Measurements from ENCODE around the gene DCTN1. TPM values are rescaled to one million over a fixed set of nuclear protein-coding genes. Genes with fewer than 3 reads are reported as not detected.
"Not testable (repeated sequence)": the region's sequence is repeated elsewhere in the genome, so short reads cannot be mapped to it uniquely, and the experiment has no call there.

The DCTN1 gene
- polyA plus RNA-seq, 1 of the 3 experiments (the other 2 are of a cell fraction) = 91.1 TPM

- TF ChIP-seq PBX3 (IDR thresholded peaks at IDR 0.05) = no peak
- no peak for TF ChIP-seq POLR2AphosphoS5 (IDR thresholded peaks at IDR 0.05; ENCODE audit: low read depth, low read length)
- TF ChIP-seq YY1 (IDR thresholded peaks at IDR 0.05; ENCODE audit: low read depth) = no peak
- no peak for TF ChIP-seq NFIC (IDR thresholded peaks at IDR 0.05; ENCODE audit: borderline replicate concordance)
- TF ChIP-seq FOXJ3 (CRISPR knock-in tag; IDR thresholded peaks at IDR 0.05) = no peak
- no peak for TF ChIP-seq USF2 (IDR thresholded peaks at IDR 0.05; ENCODE audit: borderline replicate concordance, low read depth, low read length)
- TF ChIP-seq GATA2 (CRISPR knock-in tag; IDR thresholded peaks at IDR 0.05) = no peak
These were observed 36.8 kb downstream of the DCTN1 start, which contains the start of gene SLC4A5 (continued) for GRCh38 chr2:74343316-74343715.

DNA sequence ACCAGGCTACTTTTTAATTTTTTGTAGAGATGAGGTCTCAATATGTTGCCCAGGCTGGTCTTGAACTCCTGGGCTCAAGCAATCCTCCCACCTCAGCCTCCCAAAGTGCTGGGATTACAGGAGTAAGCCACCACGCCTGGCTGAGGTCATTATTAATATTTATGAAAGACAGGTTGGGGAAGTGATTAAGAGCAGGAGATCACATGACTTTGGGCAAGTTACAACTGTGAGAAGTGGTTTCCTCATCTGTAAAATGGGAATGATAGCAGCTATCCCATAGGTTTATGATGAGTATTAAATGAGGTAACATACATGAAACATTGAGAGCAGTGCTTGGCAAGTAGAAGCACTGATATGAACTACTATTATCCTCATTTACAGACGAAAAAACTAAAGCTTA is 43.9 kb downstream of the DCTN1 start:
- H3K79me2 ChIP-seq (ENCODE audit: insufficient read depth); H2AFZ ChIP-seq (ENCODE audit: low read depth); H3K36me3 ChIP-seq (replicated peaks in 1 of 2; ENCODE audit: control insufficient read depth in 1 of 2, insufficient read depth in 2 of 2, low read length in 1 of 2); H3K4me1 ChIP-seq (ENCODE audit: control insufficient read depth in 1 of 2, insufficient read depth in 2 of 2, low read depth in 1 of 2, low read length in 1 of 2); H3K4me3 ChIP-seq (ENCODE audit: low read depth in 2 of 2, low read length in 1 of 2); H3K9ac ChIP-seq; H3K4me2 ChIP-seq; H4K20me1 ChIP-seq (ENCODE audit: insufficient read depth); H3K27me3 ChIP-seq (ENCODE audit: insufficient read depth); DNase-seq; H3F3A ChIP-seq (replicated peaks; ENCODE audit: insufficient read depth); H3K27ac ChIP-seq (ENCODE audit: low read depth in 2 of 2, low read length in 1 of 2); H3K9me3 ChIP-seq; H3K9me2 ChIP-seq: not testable (repeated sequence)
- CTCF ChIA-PET = interaction anchor here (1.5 to 6.9 kb wide), 17 partner anchors 9 to 511 kb away, joined by 5 to 125 read pairs (median 21); partner anchors contain the start of genes INO80B, SLC4A5 and STAMBP
- 41% methylated on average over 2 of the region's 2 CpGs for WGBS (ENCODE audit: low lambda C conversion rate)
- POLR2A ChIA-PET = interaction anchor here (1.3 kb wide), 1 partner anchor 85 kb away, joined by 3 read pairs; the partner anchor contains the start of gene C2orf81

DNA sequence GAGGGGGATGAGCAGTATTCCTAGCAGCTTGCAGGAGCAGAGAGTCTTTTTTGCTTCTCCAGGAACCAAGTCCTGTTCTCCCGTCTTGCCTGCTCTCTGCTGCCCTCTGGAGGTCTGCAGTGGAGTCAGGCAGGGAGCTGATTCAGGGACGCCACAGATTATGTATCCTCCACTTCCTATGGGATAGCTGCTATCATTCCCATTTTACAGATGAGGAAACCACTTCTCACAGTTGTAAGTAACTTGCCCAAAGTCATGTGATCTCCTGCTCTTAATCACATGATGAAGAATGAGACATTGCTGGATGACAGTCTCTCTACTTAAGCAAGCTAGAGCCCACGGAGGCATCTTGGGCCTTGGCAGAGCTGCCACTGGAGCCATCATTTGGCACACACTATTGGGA is 45.2 kb downstream of the DCTN1 start:
- ChIA-PET CTCF (interaction anchor here (0.6 to 6.9 kb wide), 73 partner anchors 10 to 642 kb away, joined by 3 to 125 read pairs (median 5); partner anchors contain the start of genes CCDC142, DCTN1, INO80B and MTHFD2), POLR2A (interaction anchor here (0.8 to 1.3 kb wide), 3 partner anchors 13 to 507 kb away, joined by 3 read pairs; partner anchors contain the start of gene C2orf81)
- no peaks in the 10 kb centered on the region for H3K4me1 ChIP-seq (ENCODE audit: control insufficient read depth in 1 of 2, insufficient read depth in 2 of 2, low read depth in 1 of 2, low read length in 1 of 2)
- H4K20me1 ChIP-seq (ENCODE audit: insufficient read depth) = no peaks in the 10 kb centered on the region
- H3K27ac ChIP-seq (ENCODE audit: low read depth in 2 of 2, low read length in 1 of 2) = no peak overlapping the region
- H3K9me2 ChIP-seq = no peaks in the 10 kb centered on the region
- H3K9ac ChIP-seq = no peak overlapping the region
- peak overlapping the region in 1 of 2 experiments; percentile 32; a peak in 1 of 4 replicates for H3K4me3 ChIP-seq (ENCODE audit: low read depth in 2 of 2, low read length in 1 of 2)
- DNase-seq = peak; percentile 74
- no peaks in the 10 kb centered on the region for H3K9me3 ChIP-seq
- H3K36me3 ChIP-seq (replicated peaks in 1 of 2; ENCODE audit: control insufficient read depth in 1 of 2, insufficient read depth in 2 of 2, low read length in 1 of 2) = no peaks in the 10 kb centered on the region
- TF ChIP-seq RFX5 (IDR thresholded peaks at IDR 0.05; ENCODE audit: low read length) = no peak
- TF ChIP-seq SMC3 (IDR thresholded peaks at IDR 0.05; ENCODE audit: low read depth, low read length) = peak; percentile 80
- TF ChIP-seq PBX3 (IDR thresholded peaks at IDR 0.05) = no peak
- TF ChIP-seq EP300 (IDR thresholded peaks at IDR 0.05; ENCODE audit: borderline replicate concordance in 1 of 2, low read depth in 1 of 2, low read length in 1 of 2) = no peak
- TF ChIP-seq, protein P1, sequence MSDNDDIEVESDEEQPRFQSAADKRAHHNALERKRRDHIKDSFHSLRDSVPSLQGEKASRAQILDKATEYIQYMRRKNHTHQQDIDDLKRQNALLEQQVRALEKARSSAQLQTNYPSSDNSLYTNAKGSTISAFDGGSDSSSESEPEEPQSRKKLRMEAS (IDR thresholded peaks at IDR 0.05; ENCODE audit: low read depth) = no peak
- peak; percentile 82 for TF ChIP-seq RAD21 (IDR thresholded peaks at IDR 0.05; ENCODE audit: low read length)
- TF ChIP-seq YY1 (IDR thresholded peaks at IDR 0.05; ENCODE audit: low read depth) = no peak
- no peak for TF ChIP-seq MXI1 (IDR thresholded peaks at IDR 0.05; ENCODE audit: low read depth, low read length)
- TF ChIP-seq NRF1 (IDR thresholded peaks at IDR 0.05; ENCODE audit: low read depth, low read length) = 0 out of 2 replicates have a peak, but pooled peaks have one; percentile 14
- TF ChIP-seq CTCF (IDR thresholded peaks at IDR 0.05) = peak; percentile 87
- no peak for TF ChIP-seq CHD2 (IDR thresholded peaks at IDR 0.05; ENCODE audit: low read length, partially characterized antibody)
- no peaks in the 10 kb centered on the region for H3K27me3 ChIP-seq (ENCODE audit: insufficient read depth)
- H2AFZ ChIP-seq (ENCODE audit: low read depth) = no peak overlapping the region
- H3K79me2 ChIP-seq (ENCODE audit: insufficient read depth) = no peaks in the 10 kb centered on the region
- peaks cover 4% of the 10 kb centered on the region for H3F3A ChIP-seq (replicated peaks; ENCODE audit: insufficient read depth)
- 29% methylated on average over 3 of the region's 3 CpGs for WGBS (ENCODE audit: low lambda C conversion rate)
- H3K4me2 ChIP-seq = no peak overlapping the region
